Keratinocyte (primary cell): ENCODE data around the gene CBLN3. TPM values are rescaled to one million over a fixed set of nuclear protein-coding genes. Genes with fewer than 3 reads are reported as not detected.

ENCODE experiments used
- DNase-seq: peaks from one replicate; pipeline ENCODE4 v3.0.0-alpha.2; 2011; ENCODE audit warnings: low read depth, missing footprints, low spot score
- FAIRE-seq: peaks from 2 replicates; lab custom pipeline; 2011; peaks lifted over from hg19 to GRCh38; lab: Jason Lieb, UNC
- H2AFZ ChIP-seq: 2 replicates; pipeline ENCODE4 v1.6.0; 2012; ENCODE audit warnings: low read length, control low read depth, inconsistent platforms; ENCODE audit not compliant: control insufficient read depth
- H3K27ac ChIP-seq: 2 replicates; pipeline ENCODE4 v1.5.1; 2011; ENCODE audit warnings: low read length; ENCODE audit not compliant: control insufficient read depth, insufficient read depth
- H3K27me3 ChIP-seq: 3 replicates; pipeline ENCODE4 v1.6.0; 2011; ENCODE audit warnings: low read length; ENCODE audit not compliant: control insufficient read depth, insufficient read depth; ENCODE audit errors: extremely low read depth
- H3K36me3 ChIP-seq, 2 experiments: 2 replicates in 1 of 2; 3 replicates in 1 of 2; pipeline ENCODE4 v1.5.1; 2011; ENCODE audit warnings: low read length in 2 of 2, mild to moderate bottlenecking in 1 of 2; ENCODE audit not compliant: control insufficient read depth in 2 of 2, insufficient read depth in 2 of 2; ENCODE audit errors: extremely low read depth in 1 of 2
- H3K4me1 ChIP-seq: 3 replicates; pipeline ENCODE4 v1.5.1; 2011; ENCODE audit warnings: low read length; ENCODE audit not compliant: control insufficient read depth, insufficient read depth; ENCODE audit errors: extremely low read depth
- H3K4me2 ChIP-seq: 3 replicates; pipeline ENCODE4 v1.6.0; 2011; ENCODE audit warnings: low read depth, low read length; ENCODE audit not compliant: control insufficient read depth, insufficient read depth; ENCODE audit errors: extremely low read depth
- H3K4me3 ChIP-seq, 3 experiments: fragments of 200-600 bp in 1 of 3; sonication (generic) in 1 of 3; 2 replicates in 2 of 3; 3 replicates in 1 of 3; pipeline ENCODE4 v1.5.1; 2011 to 2016; ENCODE audit warnings: low read length in 3 of 3, mild to moderate bottlenecking in 3 of 3, control low read depth in 2 of 3, inconsistent platforms in 1 of 3, low read depth in 1 of 3, mixed read lengths in 1 of 3, mixed run types in 1 of 3, moderate library complexity in 1 of 3; ENCODE audit not compliant: control insufficient read depth in 2 of 3, insufficient read depth in 2 of 3; ENCODE audit errors: extremely low read depth in 1 of 3
- H3K79me2 ChIP-seq: 2 replicates; pipeline ENCODE4 v1.6.0; 2012; ENCODE audit warnings: low read length; ENCODE audit not compliant: control insufficient read depth, insufficient read depth
- H3K9ac ChIP-seq: 3 replicates; pipeline ENCODE4 v1.6.0; 2011; ENCODE audit warnings: low read length; ENCODE audit not compliant: control insufficient read depth, insufficient read depth; ENCODE audit errors: extremely low read depth
- H3K9me1 ChIP-seq: 3 replicates; pipeline ENCODE4 v1.6.0; 2011; ENCODE audit warnings: low read length; ENCODE audit not compliant: control insufficient read depth, insufficient read depth; ENCODE audit errors: extremely low read depth
- H3K9me3 ChIP-seq: 2 replicates; pipeline ENCODE4 v1.5.1; 2012; ENCODE audit warnings: low read depth, low read length; ENCODE audit not compliant: control insufficient read depth
- H4K20me1 ChIP-seq: 3 replicates; pipeline ENCODE4 v1.6.0; 2011; ENCODE audit warnings: low read length; ENCODE audit not compliant: control insufficient read depth, insufficient read depth; ENCODE audit errors: extremely low read depth
- EZH2 ChIP-seq: IDR thresholded peaks from one replicate; pipeline ENCODE4 v1.6.1; 2012; ENCODE audit warnings: inconsistent platforms, mild to moderate bottlenecking, low read length, moderate library complexity
- dilution Hi-C: fragments of 300-500 bp; cut with MboI; formaldehyde crosslinking; loops from one replicate; pipeline ENCODE4 v1.7.0; 2020; ENCODE audit warnings: low sequenced_read_pairs; ENCODE audit not compliant: extremely low pct_ligation_motif_present
- polyA plus RNA-seq, 5 experiments: library from polyadenylated mRNA; depleted of rRNA in 3 of 5; stranded (reverse) in 3 of 5; stranded (forward) in 1 of 5; unstranded in 1 of 5; fragments of >200 nt; gene quantifications; 1 replicate in 1 of 5; 2 replicates in 3 of 5; 3 replicates in 1 of 5; pipeline versions ENCODE4 v1.2.1 to v1.2.3, GENCODE V29; 2011 to 2012; ENCODE audit warnings: missing spikeins in 2 of 5, low read depth in 1 of 5, low replicate concordance in 1 of 5
- TF ChIP-seq, protein P1 (sequence below), 3 experiments: IDR thresholded peaks in 1 of 3; conservative IDR thresholded peaks in 1 of 3; optimal IDR thresholded peaks in 1 of 3; 2 replicates in 2 of 3; 3 replicates in 1 of 3; pipeline versions ENCODE3 to v1.5.1; 2011; ENCODE audit warnings: low read length in 3 of 3, mild to moderate bottlenecking in 3 of 3, moderate library complexity in 2 of 3, control low read depth in 1 of 3, inconsistent platforms in 1 of 3; ENCODE audit not compliant: insufficient read depth in 2 of 3; ENCODE audit errors: extremely low read depth in 1 of 3

CBLN3 gene
- polyA plus RNA-seq, 1 donor (not counting 4 experiments of a cell fraction or from before 2014, with no cell fraction given) = 1.6 TPM

DNA sequence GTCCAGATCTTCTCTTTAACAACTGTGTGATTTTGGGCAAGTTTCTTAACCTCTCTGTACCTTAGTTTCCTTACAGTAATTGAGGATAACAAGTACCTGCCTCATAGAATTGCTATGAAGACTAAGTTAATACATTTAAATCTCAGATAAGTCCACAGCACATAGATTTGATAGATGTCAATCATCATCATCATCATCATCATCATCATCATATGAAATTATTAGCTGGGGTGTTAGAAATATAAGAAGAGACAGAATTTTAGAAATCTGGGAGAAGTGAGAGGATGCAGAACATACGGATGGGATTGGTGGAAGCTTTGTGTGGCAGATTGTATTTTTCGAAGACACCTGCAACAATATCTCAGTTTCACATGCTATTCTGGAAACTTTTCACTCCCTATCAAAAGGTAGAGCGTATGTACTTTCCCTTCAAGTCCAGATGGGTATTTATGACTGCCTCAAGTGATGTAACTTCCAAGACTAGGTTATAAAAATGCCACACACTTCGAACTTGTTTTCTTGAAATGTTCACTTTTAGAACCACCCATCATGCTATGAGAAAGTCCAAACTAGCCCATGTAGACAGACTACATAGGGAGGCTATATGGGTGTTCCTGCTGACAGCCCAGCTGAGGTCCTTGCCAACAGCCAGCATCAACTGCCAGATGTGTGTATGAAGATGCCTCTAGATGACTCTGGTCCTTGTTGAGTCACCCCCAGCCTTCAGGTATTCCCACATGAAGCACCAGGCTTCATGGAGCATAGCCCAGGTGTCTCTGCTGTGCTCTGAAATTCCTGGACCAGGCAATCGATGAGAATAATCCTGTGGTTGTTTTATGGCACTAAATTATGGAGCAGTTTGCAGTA, 33.8 kb upstream of the CBLN3 start:
- Histone ChIP-seq H3K9ac (no peak overlapping the region), H3K9me1 (no peaks in the 10 kb centered on the region), H4K20me1 (no peaks in the 10 kb centered on the region), H3K4me1 (no peaks in the 10 kb centered on the region), H3K36me3 (no peaks in the 10 kb centered on the region), H3K9me3 (no peaks in the 10 kb centered on the region), H3K4me2 (no peak overlapping the region), H3K27ac (no peak overlapping the region), H3K27me3 (no peaks in the 10 kb centered on the region), H3K79me2 (no peaks in the 10 kb centered on the region), H3K4me3 (no peak overlapping the region), H2AFZ (no peak overlapping the region)
- dilution Hi-C loops = no loop called here
- no peak for TF ChIP-seq EZH2
- TF ChIP-seq, protein P1, sequence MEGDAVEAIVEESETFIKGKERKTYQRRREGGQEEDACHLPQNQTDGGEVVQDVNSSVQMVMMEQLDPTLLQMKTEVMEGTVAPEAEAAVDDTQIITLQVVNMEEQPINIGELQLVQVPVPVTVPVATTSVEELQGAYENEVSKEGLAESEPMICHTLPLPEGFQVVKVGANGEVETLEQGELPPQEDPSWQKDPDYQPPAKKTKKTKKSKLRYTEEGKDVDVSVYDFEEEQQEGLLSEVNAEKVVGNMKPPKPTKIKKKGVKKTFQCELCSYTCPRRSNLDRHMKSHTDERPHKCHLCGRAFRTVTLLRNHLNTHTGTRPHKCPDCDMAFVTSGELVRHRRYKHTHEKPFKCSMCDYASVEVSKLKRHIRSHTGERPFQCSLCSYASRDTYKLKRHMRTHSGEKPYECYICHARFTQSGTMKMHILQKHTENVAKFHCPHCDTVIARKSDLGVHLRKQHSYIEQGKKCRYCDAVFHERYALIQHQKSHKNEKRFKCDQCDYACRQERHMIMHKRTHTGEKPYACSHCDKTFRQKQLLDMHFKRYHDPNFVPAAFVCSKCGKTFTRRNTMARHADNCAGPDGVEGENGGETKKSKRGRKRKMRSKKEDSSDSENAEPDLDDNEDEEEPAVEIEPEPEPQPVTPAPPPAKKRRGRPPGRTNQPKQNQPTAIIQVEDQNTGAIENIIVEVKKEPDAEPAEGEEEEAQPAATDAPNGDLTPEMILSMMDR (optimal IDR thresholded peaks at IDR 0.05 in 1 of 3, IDR thresholded peaks at IDR 0.05 in 1 of 3, conservative IDR thresholded peaks at IDR 0.05 in 1 of 3; ENCODE audit: extremely low read depth in 1 of 3, insufficient read depth in 2 of 3, low read length in 3 of 3) = no peak
- DNase-seq (no peak), FAIRE-seq (no peak)

- no peaks in the 10 kb centered on the region for H3K79me2 ChIP-seq
- dilution Hi-C loops = no loop called here
- no peaks in the 10 kb centered on the region for H3K36me3 ChIP-seq
- H3K4me2 ChIP-seq = no peak overlapping the region
- no peak for TF ChIP-seq EZH2
- TF ChIP-seq, protein P1 (optimal IDR thresholded peaks at IDR 0.05 in 1 of 3, IDR thresholded peaks at IDR 0.05 in 1 of 3, conservative IDR thresholded peaks at IDR 0.05 in 1 of 3; ENCODE audit: extremely low read depth in 1 of 3, insufficient read depth in 2 of 3, low read length in 3 of 3) = no peak
- no peaks in the 10 kb centered on the region for H3K27me3 ChIP-seq
- no peaks in the 10 kb centered on the region for H3K9me1 ChIP-seq
- H2AFZ ChIP-seq = no peak overlapping the region
- H3K4me1 ChIP-seq = no peaks in the 10 kb centered on the region
- H3K27ac ChIP-seq = no peak overlapping the region
- FAIRE-seq = no peak
- no peak for DNase-seq
- no peaks in the 10 kb centered on the region for H3K9me3 ChIP-seq
- H3K4me3 ChIP-seq = no peak overlapping the region
- H4K20me1 ChIP-seq = no peaks in the 10 kb centered on the region
- H3K9ac ChIP-seq = no peak overlapping the region
Measured at GRCh38 chr14:24461336-24461735, 31.9 kb upstream of the CBLN3 start.
